HepG2 (cell line): ENCODE results near the gene CAMK4. TPM values are rescaled to one million over a fixed set of nuclear protein-coding genes. Genes with fewer than 3 reads are reported as not detected.

Source experiments
- BRF2 ChIP-seq: sonication (generic); formaldehyde crosslinking; IDR thresholded peaks from 2 replicates; pipeline ENCODE4 v1.8.1; 2022; ENCODE audit warnings: mild to moderate bottlenecking, missing genetic modification reagents
- CEBPB ChIP-seq: IDR thresholded peaks from 2 replicates; pipeline ENCODE4 v1.6.1; 2011; ENCODE audit warnings: low read depth, low read length, improper control_type of control experiment, borderline replicate concordance
- CREBL2 ChIP-seq: sonication (generic); formaldehyde crosslinking; IDR thresholded peaks from 2 replicates; pipeline ENCODE4 v1.8.1; 2023; ENCODE audit warnings: missing genetic modification reagents, mild to moderate bottlenecking, borderline replicate concordance
- E2F1 ChIP-seq: sonication (generic); formaldehyde crosslinking; IDR thresholded peaks from 2 replicates; pipeline ENCODE4 v1.5.0; 2020; ENCODE audit warnings: missing genetic modification reagents
- HOXA9 ChIP-seq: sonication (generic); formaldehyde crosslinking; IDR thresholded peaks from 2 replicates; pipeline ENCODE4 v1.8.1; 2022; ENCODE audit warnings: missing genetic modification reagents, mild to moderate bottlenecking, moderate library complexity, borderline replicate concordance
- JUN ChIP-seq: sonication (generic); formaldehyde crosslinking; IDR thresholded peaks from 2 replicates; pipeline ENCODE4 v1.4.0; 2020; ENCODE audit warnings: mild to moderate bottlenecking, missing genetic modification reagents
- KAT7 ChIP-seq: IDR thresholded peaks from 2 replicates; pipeline ENCODE4 v1.6.1; 2018; ENCODE audit warnings: borderline replicate concordance, missing compliant biosample characterization
- KLF9 ChIP-seq: IDR thresholded peaks from 2 replicates; pipeline ENCODE4 v1.6.1; 2016; ENCODE audit warnings: low read depth
- MEIS2 ChIP-seq: sonication (generic); formaldehyde crosslinking; IDR thresholded peaks from 2 replicates; pipeline ENCODE4 v1.9.0; 2021; ENCODE audit warnings: mild to moderate bottlenecking, missing genetic modification reagents
- NBN ChIP-seq: fragments of 450-650 bp; conservative IDR thresholded peaks from 2 replicates; pipeline ENCODE4 v1.6.1; 2017
- NCOA1 ChIP-seq: sonication (generic); formaldehyde crosslinking; IDR thresholded peaks from 2 replicates; pipeline ENCODE4 v1.9.0; 2021; ENCODE audit warnings: missing genetic modification reagents
- PAXIP1 ChIP-seq: sonication (generic); formaldehyde crosslinking; conservative IDR thresholded peaks from 2 replicates; pipeline ENCODE4 v1.4.0; 2020; ENCODE audit warnings: mild to moderate bottlenecking, missing genetic modification reagents, moderate library complexity
- REPIN1 ChIP-seq: sonication (generic); formaldehyde crosslinking; IDR thresholded peaks from 2 replicates; pipeline ENCODE4 v1.8.0; 2022; ENCODE audit warnings: missing genetic modification reagents, low read depth, mild to moderate bottlenecking, borderline replicate concordance
- ZBTB21 ChIP-seq: sonication (generic); formaldehyde crosslinking; IDR thresholded peaks from 2 replicates; pipeline ENCODE4 v1.4.0; 2020; ENCODE audit warnings: missing genetic modification reagents
- ZBTB3 ChIP-seq: sonication (generic); formaldehyde crosslinking; IDR thresholded peaks from 2 replicates; pipeline ENCODE4 v1.4.0; 2020; ENCODE audit warnings: low read depth, mild to moderate bottlenecking, moderate library complexity, missing genetic modification reagents, borderline replicate concordance
- ZEB1 ChIP-seq: IDR thresholded peaks from 2 replicates; pipeline ENCODE4 v1.6.1; 2012; ENCODE audit warnings: mild to moderate bottlenecking, low read depth, inconsistent platforms; ENCODE audit not compliant: insufficient replicate concordance
- ZNF235 ChIP-seq: sonication (generic); formaldehyde crosslinking; IDR thresholded peaks from 2 replicates; pipeline ENCODE4 v1.8.1; 2023; ENCODE audit warnings: mild to moderate bottlenecking, missing genetic modification reagents, borderline replicate concordance
- ZNF292 ChIP-seq: sonication (generic); formaldehyde crosslinking; IDR thresholded peaks from 2 replicates; pipeline ENCODE4 v1.8.1; 2022; ENCODE audit warnings: mild to moderate bottlenecking, low read depth, missing genetic modification reagents, borderline replicate concordance
- ZNF44 ChIP-seq: sonication (generic); formaldehyde crosslinking; IDR thresholded peaks from 2 replicates; pipeline ENCODE4 v1.5.1; 2020; ENCODE audit warnings: mild to moderate bottlenecking, missing genetic modification reagents
- ZNF746 ChIP-seq: sonication (generic); formaldehyde crosslinking; IDR thresholded peaks from 2 replicates; pipeline ENCODE4 v1.8.0; 2022; ENCODE audit warnings: mild to moderate bottlenecking, missing genetic modification reagents
- ZNF75D ChIP-seq: sonication (generic); formaldehyde crosslinking; IDR thresholded peaks from 2 replicates; pipeline ENCODE4 v1.8.1; 2023; ENCODE audit warnings: missing genetic modification reagents, mild to moderate bottlenecking, borderline replicate concordance
- ZNF781 ChIP-seq: sonication (generic); formaldehyde crosslinking; IDR thresholded peaks from 2 replicates; pipeline ENCODE4 v1.5.1; 2020; ENCODE audit warnings: borderline replicate concordance, mild to moderate bottlenecking, missing genetic modification reagents; ENCODE audit errors: not compliant biosample characterization
- ZNF788 ChIP-seq: sonication (generic); formaldehyde crosslinking; IDR thresholded peaks from 2 replicates; pipeline ENCODE4 v1.5.0; 2020; ENCODE audit warnings: mild to moderate bottlenecking, missing genetic modification reagents, borderline replicate concordance
- ZNF879 ChIP-seq: sonication (generic); formaldehyde crosslinking; IDR thresholded peaks from 2 replicates; pipeline ENCODE4 v1.8.1; 2023; ENCODE audit warnings: missing genetic modification reagents
- polyA plus RNA-seq, 8 experiments: library from polyadenylated mRNA; depleted of rRNA in 3 of 8; stranded (reverse) in 7 of 8; unstranded in 1 of 8; fragments of >200 nt; fragmentation: Illumina TruSeq in 4 of 8; extraction: Trizol in 4 of 8; gene quantifications; 2 replicates each; pipeline versions ENCODE4 v1.2.1 to v1.2.3, GENCODE V29; 2011 to 2016; ENCODE audit warnings: low read depth in 4 of 8, missing spikeins in 1 of 8, mixed read lengths in 1 of 8; ENCODE audit not compliant: insufficient read depth in 1 of 8
- total RNA-seq, 5 experiments: library from RNA; depleted of rRNA; stranded (reverse); fragments of >200 nt; fragmentation: Illumina TruSeq; extraction: Trizol; gene quantifications; 2 replicates each; pipeline ENCODE4 v1.2.3, GENCODE V29; 2016; ENCODE audit warnings: low read depth in 1 of 5

CAMK4 gene
- total and polyA plus RNA-seq, 2 of the 13 experiments (the other 11 are each of a cell fraction or from before 2014, with no cell fraction given) = not detected

GRCh38 chr5:111512375-111513130 is 288.4 kb downstream of the CAMK4 start, which contains the start of gene STARD4 (continued):
- TF ChIP-seq E2F1 (CRISPR knock-in tag) (peak; percentile 56), ZEB1 (no peak), MEIS2 (CRISPR knock-in tag) (peak; percentile 57), CREBL2 (CRISPR knock-in tag) (no peak), ZBTB3 (CRISPR knock-in tag) (0 out of 2 replicates have a peak, but pooled peaks have one; percentile 13), BRF2 (CRISPR knock-in tag) (no peak), NCOA1 (CRISPR knock-in tag) (peak; percentile 41; the same call in 1 of the 2 replicates), ZNF75D (CRISPR knock-in tag) (no peak), ZNF235 (CRISPR knock-in tag) (no peak; the same call in 1 of the 2 replicates), HOXA9 (no peak; the same call in 1 of the 2 replicates), ZNF746 (CRISPR knock-in tag) (no peak), REPIN1 (CRISPR knock-in tag) (no peak; the same call in 1 of the 2 replicates), ZNF879 (CRISPR knock-in tag) (0 out of 2 replicates have a peak, but pooled peaks have one; percentile 65), JUN (CRISPR knock-in tag) (no peak), KLF9 (peak; percentile 91; the same call in 1 of the 2 replicates), KAT7 (CRISPR knock-in tag) (peak; percentile 64; the same call in 1 of the 2 replicates), ZBTB21 (no peak; the same call in 1 of the 2 replicates), ZNF292 (CRISPR knock-in tag) (peak; percentile 51), PAXIP1 (peak; percentile 12; the same call in 1 of the 2 replicates), ZNF781 (CRISPR knock-in tag) (no peak), ZNF44 (CRISPR knock-in tag) (peak; percentile 83; the same call in 1 of the 2 replicates), ZNF788 (CRISPR knock-in tag) (no peak; the same call in 1 of the 2 replicates), CEBPB (no peak), NBN (no peak)
